ENCODE results near the gene SCUBE2.

The SCUBE2 gene

DNA sequence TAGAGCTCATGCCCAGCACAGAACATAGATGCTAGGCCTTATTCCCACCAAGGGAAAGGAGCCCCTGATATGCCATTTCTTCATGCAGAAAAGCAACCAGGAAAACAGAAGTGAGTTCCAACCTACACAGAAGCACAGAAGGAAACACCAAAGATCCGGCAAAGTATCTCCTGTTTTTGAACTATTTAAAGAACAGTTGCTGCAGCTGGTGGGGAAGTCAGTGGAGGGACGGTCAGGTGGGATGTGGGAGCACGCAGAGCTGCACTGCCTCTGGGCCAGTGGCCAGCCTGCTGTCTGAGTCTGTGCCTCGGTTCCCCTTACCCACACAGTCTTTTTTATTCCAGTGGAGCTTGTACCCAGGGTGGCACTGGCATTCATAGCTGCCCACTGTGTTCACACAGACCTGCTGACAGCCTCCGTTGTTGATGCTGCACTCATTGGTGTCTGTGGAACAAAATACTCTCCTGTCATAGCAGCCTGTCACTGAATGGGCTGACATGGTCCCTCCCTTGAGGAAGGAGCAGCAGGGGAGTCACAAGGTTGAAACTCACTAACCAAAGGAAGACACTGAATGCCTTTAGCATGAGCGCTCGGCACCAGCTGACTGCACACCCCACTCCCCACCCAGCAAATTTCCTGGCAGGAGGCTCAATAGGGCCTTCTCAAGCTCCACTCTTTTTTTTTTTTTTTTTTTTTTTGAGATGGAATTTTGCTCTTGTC, 37.9 kb downstream of the SCUBE2 start:
- TF ChIP-seq GATA3 (IDR thresholded peaks at IDR 0.05; ENCODE audit: low read depth, low read length) (no peak), GATA2 (IDR thresholded peaks at IDR 0.05; ENCODE audit: low read depth, low read length) (no peak)

DNA sequence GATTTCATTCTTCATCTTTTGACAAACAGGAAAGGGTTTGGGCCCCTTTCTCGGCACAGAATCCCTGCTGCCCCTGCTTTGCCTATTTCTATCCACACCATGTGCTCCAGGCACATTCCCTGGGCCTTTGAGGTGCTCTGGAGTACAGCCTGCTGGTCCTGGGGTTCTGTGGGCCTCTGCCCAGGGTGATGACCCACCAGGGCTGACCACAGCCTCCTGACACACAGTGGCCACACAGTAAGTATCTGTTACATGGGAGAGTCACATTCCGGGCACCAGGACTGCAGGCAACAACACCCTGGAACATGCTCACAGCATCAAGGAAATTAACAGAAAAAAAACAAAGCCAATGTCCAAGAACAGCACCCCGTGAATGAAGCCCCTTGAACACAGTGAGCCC, 39.1 kb downstream of the SCUBE2 start:
- TF ChIP-seq GATA2 (IDR thresholded peaks at IDR 0.05; ENCODE audit: low read depth, low read length) (no peak), GATA3 (IDR thresholded peaks at IDR 0.05; ENCODE audit: low read depth, low read length) (no peak)

DNA sequence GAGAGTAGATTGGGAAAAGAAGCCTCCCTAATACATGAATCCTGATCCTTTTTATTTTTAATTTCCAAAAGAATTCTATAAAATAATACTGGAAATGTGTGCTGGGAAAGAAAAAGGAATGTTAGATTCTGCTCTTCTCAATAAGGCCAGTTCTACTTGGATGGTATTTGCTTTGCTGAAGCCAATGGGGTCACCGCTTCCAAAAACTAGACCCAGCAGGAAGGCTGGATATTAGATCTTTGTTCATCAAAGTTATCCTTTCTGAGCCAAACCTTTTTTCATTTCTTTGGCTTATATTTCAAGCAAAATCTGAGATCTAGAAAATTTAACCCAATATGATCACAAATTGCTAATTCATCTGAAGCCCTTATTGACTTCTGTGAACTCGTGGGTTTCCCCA, 41.4 kb downstream of the SCUBE2 start:
- no peak for TF ChIP-seq GATA2 (IDR thresholded peaks at IDR 0.05; ENCODE audit: low read depth, low read length)
- no peak for TF ChIP-seq GATA3 (IDR thresholded peaks at IDR 0.05; ENCODE audit: low read depth, low read length)

DNA sequence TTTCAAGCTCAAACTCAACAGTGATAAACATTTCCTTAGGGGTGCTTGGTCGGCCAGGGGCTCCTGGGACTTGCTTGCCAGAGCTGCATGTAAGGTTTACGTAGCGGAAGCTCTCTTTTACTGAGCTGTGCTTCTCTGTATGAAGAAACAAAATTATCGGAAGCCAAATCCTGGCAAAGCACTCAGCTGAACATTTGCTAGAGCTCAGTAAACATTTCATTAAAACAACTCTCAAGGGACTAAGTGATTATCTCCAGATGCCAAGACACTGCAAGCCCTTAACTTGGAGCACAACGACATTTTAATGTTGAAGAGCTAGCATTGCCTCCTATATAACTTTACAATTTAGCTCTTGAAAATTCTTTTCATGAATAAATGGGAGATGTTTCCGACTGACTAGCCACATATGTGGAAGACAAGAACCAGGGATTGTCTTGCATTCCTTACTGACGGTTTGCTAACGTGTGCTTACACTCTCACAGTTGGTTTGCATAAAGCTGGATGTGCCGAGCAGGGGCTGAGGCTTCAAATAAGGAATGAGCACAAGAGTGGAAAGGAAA, 43.4 kb downstream of the SCUBE2 start:
- no peak for TF ChIP-seq GATA2 (IDR thresholded peaks at IDR 0.05; ENCODE audit: low read depth, low read length)
- TF ChIP-seq GATA3 (IDR thresholded peaks at IDR 0.05; ENCODE audit: low read depth, low read length), result no peak

DNA sequence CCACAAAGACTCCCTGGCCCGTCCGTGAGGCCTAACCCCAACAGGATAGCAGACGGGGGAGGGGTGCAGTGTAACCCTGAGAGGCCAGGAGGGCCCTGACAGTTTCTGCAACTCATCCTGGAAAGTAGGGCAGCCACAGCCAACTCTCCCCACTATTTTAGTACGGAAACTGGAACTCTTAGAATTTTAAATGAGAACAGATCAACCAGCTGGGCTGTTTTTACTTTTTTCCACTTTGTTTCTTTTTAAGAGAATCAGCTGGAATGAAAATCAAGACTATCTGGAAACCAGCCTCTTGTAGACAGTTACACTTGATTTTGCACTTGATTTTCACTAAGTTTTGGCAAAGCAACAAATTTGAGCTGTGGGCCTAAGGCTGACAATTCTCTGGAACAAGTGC, 44.9 kb downstream of the SCUBE2 start:
- TF ChIP-seq GATA2 (IDR thresholded peaks at IDR 0.05; ENCODE audit: low read depth, low read length), result no peak
- no peak for TF ChIP-seq GATA3 (IDR thresholded peaks at IDR 0.05; ENCODE audit: low read depth, low read length)

DNA sequence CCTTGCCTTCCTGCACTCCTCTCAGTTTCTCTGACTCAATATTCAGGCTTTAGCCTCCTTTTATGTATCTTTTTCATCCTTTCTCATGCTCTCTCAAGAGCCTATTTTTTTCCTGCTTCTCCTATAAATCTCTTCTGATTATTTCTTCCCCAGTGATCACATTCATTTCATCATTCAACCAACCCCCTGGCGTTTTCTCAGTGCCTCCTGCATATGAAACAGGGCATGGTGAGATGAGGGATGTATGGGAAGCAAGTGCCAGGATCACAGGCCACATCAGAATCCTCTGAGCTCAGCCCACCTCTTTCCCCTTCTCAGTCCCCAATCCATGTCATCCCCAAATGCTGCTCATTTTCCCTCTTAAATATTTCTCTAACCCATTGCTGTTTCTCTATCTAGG, 48.9 kb downstream of the SCUBE2 start:
- TF ChIP-seq GATA3 (IDR thresholded peaks at IDR 0.05; ENCODE audit: low read depth, low read length) (no peak), GATA2 (IDR thresholded peaks at IDR 0.05; ENCODE audit: low read depth, low read length) (no peak)

DNA sequence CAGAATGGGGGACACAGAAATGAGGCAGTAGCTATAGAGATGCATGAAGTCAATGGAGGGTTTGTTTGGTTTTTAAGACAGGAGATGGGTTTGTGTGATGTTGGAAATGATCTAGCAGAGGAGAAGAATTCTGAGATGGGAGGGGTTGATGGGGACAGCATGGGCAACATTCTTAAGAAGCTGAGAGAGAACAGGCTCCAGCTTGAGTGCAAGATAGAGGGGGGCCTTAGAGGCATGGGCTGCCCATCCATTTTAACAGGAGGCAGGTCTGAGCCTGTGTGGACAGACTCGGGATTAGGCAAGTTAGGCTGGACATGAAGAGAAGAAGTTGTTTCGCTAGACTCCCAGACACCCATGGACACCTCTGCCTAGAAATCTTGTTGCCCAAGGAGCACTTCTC, 49.7 kb downstream of the SCUBE2 start:
- TF ChIP-seq GATA2 (IDR thresholded peaks at IDR 0.05; ENCODE audit: low read depth, low read length) (no peak), GATA3 (IDR thresholded peaks at IDR 0.05; ENCODE audit: low read depth, low read length) (no peak)

DNA sequence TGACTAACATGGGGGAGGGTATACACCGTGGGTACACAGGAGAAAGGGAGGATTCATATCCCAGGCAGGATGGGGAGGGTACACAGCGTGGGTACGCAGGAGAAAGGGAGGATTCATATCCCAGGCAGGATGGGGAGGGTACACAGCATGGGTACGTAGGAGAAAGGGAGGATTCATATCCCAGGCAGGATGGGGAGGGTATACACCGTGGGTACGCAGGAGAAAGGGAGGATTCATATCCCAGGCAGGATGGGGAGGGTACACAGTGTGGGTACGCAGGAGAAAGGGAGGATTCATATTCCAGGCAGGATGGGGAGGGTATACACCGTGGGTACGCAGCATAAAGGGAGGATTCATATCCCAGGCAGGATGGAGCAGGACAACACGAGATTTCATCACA, 51.0 kb downstream of the SCUBE2 start:
- TF ChIP-seq GATA3 (IDR thresholded peaks at IDR 0.05; ENCODE audit: low read depth, low read length) (no peak), GATA2 (IDR thresholded peaks at IDR 0.05; ENCODE audit: low read depth, low read length) (no peak)

DNA sequence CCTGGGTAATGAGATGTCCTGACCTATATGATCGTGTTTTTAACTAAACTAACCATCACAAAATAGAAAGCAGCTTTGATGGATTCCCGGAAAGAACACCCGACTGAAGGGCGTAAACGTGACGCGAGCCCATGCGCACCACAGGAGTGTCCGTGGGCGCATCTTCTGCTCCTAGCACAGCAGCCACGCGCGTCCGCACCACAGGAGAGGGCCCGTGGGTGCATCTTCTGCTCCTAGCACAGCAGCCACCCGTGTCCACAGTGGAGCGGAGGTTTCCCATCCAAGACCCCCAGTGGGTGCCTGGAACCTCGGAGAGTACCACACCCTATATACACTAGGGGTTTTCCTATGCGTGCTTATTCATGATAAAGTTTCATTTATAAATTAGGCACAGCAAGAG, 51.5 kb downstream of the SCUBE2 start:
- no peak for TF ChIP-seq GATA3 (IDR thresholded peaks at IDR 0.05; ENCODE audit: low read depth, low read length)
- TF ChIP-seq GATA2 (IDR thresholded peaks at IDR 0.05; ENCODE audit: low read depth, low read length), result no peak

DNA sequence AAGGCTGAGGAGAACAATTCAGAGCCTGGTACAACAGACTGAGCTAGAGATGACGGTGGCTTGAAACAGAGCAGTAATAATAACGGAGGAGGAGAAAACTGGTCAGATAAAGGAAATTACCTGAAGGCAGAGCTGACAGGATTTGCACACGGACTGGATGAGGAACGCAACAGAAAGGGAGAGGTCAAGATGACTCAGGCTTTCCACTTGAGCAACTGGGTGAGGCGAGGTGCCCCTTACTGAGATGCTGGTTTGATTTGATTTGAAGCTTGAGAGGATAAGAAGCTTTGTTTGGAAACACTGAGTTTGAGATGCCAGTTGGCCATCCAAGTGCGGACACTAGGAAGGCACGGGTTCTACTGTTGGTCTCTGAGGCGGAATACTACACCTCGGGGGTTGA, 52.2 kb downstream of the SCUBE2 start:
- TF ChIP-seq GATA3 (IDR thresholded peaks at IDR 0.05; ENCODE audit: low read depth, low read length), result no peak

DNA sequence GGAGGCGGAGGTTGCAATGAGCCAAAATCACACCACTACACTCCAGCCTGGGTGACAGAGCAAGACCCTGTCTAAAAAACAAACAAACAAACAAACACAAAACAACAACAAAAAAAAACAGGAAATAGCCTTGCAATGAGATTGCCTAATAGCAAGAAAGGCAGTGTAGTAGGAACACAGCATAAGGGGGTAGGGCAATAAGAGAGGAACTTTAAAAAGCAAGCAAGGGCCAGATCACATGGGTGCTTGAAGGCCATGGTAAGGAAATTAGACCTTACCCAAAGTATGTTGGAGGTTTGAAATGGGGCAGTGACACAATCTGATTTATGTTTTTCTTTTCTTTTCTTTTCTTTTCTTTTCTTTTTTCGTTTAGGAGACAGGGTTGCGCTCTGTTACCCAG, 52.9 kb downstream of the SCUBE2 start:
- TF ChIP-seq GATA2 (IDR thresholded peaks at IDR 0.05; ENCODE audit: low read depth, low read length), result no peak
- no peak for TF ChIP-seq GATA3 (IDR thresholded peaks at IDR 0.05; ENCODE audit: low read depth, low read length)

DNA sequence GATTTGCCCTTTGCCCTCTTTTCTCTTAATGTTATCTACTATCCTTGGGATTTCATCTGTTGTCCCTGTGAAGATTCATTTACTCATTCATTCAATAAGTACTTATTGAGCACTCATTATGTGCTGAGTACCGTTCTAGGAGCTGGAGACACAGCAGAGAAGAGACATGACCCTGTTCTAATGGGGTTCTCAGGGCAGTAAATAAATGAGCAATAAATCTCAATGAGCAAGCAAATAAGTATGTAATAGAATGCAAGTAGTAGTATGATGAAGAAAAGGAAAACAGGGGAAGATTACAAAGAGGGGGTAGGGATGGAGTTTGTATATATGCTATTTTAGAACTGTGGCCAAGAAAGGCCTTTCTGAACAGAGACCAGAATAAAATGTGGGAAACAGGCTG, 53.4 kb downstream of the SCUBE2 start:
- TF ChIP-seq GATA3 (IDR thresholded peaks at IDR 0.05; ENCODE audit: low read depth, low read length) (no peak), GATA2 (IDR thresholded peaks at IDR 0.05; ENCODE audit: low read depth, low read length) (no peak)

DNA sequence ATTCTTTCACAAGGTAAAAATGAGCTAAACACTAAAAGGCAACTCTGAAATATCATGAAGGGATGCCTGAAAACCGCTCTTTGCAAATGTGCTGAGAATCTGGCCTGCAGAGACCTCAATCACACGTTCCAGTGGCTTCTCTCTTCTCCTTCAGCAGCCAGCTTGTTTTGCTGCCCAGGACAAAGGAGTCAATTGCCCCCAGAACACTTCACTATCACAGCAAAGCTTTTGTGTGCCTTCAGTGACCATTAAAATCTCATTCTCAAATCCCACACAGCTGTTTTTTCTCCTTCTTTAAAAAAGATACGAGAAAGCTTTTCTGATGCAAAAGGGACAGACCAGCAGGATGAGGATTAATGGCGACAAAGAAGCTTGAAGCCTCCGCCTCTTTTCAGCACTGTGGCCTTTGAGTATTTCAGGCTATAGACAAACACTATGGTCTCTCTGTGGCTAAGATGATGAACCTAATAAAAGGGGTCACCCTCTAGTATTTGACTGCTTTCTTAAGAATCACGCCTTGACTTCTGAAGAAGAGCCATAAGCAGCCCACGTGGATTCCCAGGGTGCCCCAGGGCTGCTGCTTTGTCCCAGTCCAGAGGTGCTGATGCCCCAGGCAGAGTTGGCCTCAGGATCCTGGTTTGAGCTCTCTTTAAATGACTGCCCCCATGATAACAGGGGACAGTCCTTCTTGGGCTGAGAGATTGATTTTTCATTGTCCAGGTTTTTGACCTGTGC, 54.2 kb downstream of the SCUBE2 start:
- TF ChIP-seq GATA3 (IDR thresholded peaks at IDR 0.05; ENCODE audit: low read depth, low read length) (no peak), GATA2 (IDR thresholded peaks at IDR 0.05; ENCODE audit: low read depth, low read length) (no peak)

DNA sequence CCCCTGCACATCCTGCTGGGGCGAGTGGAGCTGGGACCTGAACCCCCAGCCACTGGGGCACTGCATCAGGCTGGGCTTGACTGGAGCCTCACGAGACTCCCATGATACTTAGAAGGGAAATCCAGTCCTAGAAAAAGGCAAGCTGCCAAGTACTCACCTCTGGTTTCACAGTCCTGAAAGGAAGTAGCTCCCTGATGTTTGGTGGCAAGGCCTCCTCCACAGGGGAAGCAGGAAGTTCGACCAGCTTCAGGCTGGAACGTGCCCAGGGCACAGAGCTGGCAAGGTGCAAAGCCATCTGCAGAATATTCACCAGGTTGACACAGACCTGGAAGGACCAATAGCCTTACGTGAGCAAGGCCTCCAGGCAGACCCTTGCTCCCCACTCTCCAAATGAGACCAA, 60.8 kb downstream of the SCUBE2 start:
- no peak for TF ChIP-seq GATA3 (IDR thresholded peaks at IDR 0.05; ENCODE audit: low read depth, low read length)
- TF ChIP-seq GATA2 (IDR thresholded peaks at IDR 0.05; ENCODE audit: low read depth, low read length), result no peak

DNA sequence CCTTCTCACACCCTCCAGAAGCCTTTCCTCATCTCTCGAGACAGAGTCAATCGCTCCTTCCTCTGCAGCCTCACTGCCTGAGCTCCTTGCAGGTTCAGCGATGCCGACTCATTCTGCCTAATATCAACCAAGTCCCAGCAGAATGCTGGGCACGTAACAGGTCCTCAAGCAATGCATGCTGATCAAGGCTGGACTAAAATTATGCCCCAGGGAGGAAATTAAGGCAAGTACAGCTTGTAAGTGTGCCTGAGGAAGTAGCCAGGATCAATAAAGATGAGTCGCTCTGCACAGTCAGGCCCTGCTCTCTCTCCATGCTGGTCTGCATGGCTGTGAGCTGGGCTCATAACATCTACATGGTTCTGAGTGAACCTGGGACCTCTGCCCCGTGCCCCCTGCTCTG, 62.0 kb downstream of the SCUBE2 start:
- TF ChIP-seq GATA3 (IDR thresholded peaks at IDR 0.05; ENCODE audit: low read depth, low read length), result no peak
- TF ChIP-seq GATA2 (IDR thresholded peaks at IDR 0.05; ENCODE audit: low read depth, low read length), result no peak

All from SH-SY5Y (cell line).